Measurements from ENCODE around the gene NFIB. TPM values are rescaled to one million over a fixed set of nuclear protein-coding genes. Genes with fewer than 3 reads are reported as not detected.
A peak's percentile ranks its signal among the peaks of the same experiment; 100 is the strongest.

The NFIB gene
- total RNA-seq, 1 donor from 2014 or later: 99.4 TPM

DNA sequence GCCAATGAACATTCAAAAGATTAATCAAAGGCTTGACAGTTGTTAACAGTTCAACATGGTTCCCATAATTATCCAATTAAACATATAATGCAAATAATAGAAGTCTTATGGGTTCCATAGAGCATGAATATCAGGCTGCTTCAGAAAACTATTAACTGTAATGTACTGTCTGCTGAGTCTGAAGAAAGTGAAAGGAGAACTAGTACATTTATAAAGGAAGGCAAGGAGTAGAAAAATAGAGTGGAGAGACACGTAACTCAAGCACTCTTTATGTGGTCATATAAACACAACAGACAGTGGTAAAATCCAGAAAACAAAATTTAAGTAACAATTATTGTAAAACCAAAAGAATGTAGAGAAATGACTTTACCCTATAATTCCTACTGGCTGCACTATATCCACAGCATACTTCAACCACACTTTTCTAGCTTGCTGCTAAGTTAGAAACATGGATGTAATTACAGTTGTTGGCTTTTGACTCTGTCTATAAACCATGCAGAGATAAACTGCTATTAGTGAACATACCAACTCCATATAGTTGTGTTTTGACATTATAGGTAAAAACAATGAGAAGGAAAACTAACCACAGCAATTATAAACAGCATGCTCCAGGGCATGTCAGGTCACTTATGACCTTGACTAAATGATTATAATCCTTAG, 32.7 kb downstream of the NFIB start:
- Histone ChIP-seq H3K4me1 (peaks cover 13% of the 10 kb centered on the region), H3K9me3 (no peaks in the 10 kb centered on the region), H3K4me3 (no peak overlapping the region), H3K27ac (no peak overlapping the region), H3K27me3 (no peaks in the 10 kb centered on the region), H3K36me3 (no peaks in the 10 kb centered on the region)
- DNase-seq (no peak), ATAC-seq (no peak)
- intact Hi-C loops (cut with DNase I): no loop called here
- TF ChIP-seq, protein P1, sequence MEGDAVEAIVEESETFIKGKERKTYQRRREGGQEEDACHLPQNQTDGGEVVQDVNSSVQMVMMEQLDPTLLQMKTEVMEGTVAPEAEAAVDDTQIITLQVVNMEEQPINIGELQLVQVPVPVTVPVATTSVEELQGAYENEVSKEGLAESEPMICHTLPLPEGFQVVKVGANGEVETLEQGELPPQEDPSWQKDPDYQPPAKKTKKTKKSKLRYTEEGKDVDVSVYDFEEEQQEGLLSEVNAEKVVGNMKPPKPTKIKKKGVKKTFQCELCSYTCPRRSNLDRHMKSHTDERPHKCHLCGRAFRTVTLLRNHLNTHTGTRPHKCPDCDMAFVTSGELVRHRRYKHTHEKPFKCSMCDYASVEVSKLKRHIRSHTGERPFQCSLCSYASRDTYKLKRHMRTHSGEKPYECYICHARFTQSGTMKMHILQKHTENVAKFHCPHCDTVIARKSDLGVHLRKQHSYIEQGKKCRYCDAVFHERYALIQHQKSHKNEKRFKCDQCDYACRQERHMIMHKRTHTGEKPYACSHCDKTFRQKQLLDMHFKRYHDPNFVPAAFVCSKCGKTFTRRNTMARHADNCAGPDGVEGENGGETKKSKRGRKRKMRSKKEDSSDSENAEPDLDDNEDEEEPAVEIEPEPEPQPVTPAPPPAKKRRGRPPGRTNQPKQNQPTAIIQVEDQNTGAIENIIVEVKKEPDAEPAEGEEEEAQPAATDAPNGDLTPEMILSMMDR (IDR thresholded peaks at IDR 0.05): no peak

DNA sequence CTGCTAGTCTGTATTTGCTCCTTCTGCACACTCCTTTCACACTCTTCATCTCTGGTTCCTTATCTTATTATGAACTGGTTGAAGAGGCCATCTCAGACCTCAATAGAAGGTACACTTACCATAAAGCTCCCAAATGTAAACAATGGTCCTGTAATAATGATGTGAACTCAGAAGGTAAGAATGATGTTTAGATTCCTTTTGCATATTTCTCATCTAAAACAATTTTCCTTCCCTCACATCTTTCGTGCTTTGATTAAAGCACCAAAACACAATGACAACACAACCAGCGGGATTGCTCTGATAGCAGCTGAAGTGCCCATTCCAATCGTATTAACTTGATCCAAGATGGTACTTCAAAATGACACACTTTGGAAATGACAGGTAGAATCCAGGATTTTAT, 34.3 kb downstream of the NFIB start:
- ATAC-seq (no peak), DNase-seq (no peak)
- H3K27me3 ChIP-seq: no peaks in the 10 kb centered on the region
- H3K9me3 ChIP-seq: no peaks in the 10 kb centered on the region
- TF ChIP-seq, protein P1 (IDR thresholded peaks at IDR 0.05): no peak
- intact Hi-C loops (cut with DNase I): no loop called here
- no peak overlapping the region for H3K27ac ChIP-seq
- peaks cover 19% of the 10 kb centered on the region for H3K4me1 ChIP-seq
- H3K4me3 ChIP-seq: no peak overlapping the region
- no peaks in the 10 kb centered on the region for H3K36me3 ChIP-seq

DNA sequence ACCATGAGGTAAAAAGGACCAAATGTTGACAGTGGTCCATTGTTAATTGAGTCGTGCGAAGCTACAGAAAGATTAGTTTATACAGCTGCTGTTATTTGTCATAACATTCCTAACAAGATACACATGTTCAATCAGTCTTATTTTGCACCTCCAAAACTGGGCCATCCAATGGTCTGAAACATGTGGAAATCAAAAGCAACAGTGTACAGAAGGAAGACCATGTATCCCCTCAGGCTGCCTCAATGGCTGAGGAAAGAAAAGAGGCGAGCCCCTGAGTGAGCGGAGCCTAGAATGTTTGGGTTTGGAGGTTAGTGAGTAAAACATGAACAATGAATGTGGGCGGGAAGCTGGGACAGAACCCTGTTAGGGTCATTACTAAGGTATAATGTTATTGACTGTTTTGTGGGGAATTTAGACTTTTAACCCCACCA, 35.6 kb downstream of the NFIB start:
- DNase-seq (no peak), ATAC-seq (no peak)
- Histone ChIP-seq H3K4me1 (peaks cover 18% of the 10 kb centered on the region), H3K27ac (no peak overlapping the region), H3K36me3 (no peaks in the 10 kb centered on the region), H3K9me3 (no peaks in the 10 kb centered on the region), H3K27me3 (no peaks in the 10 kb centered on the region), H3K4me3 (no peak overlapping the region)
- intact Hi-C loops (cut with DNase I): no loop called here
- TF ChIP-seq, protein P1 (IDR thresholded peaks at IDR 0.05): no peak

DNA sequence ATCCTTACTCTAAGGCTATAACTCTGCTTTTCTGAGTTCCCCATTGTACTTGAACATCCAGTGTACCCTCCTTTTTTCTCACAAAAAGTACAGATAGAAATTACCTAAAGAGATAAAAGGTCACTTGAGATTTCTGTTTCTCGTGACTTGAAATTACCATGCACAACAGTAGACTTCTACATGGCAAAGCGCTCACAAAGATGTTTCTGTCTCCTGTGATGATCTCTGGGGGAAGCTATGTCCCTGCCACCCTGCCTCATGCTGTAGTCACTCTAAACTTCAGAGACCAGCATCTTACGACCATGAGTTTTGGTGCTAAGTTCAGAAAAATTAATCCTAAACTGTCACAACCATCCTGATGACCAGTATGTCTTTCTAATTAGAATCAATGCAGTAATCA, 36.2 kb downstream of the NFIB start:
- Histone ChIP-seq H3K27me3 (no peaks in the 10 kb centered on the region), H3K9me3 (no peaks in the 10 kb centered on the region), H3K27ac (no peak overlapping the region), H3K36me3 (no peaks in the 10 kb centered on the region), H3K4me1 (peaks cover 22% of the 10 kb centered on the region), H3K4me3 (no peak overlapping the region)
- TF ChIP-seq, protein P1 (IDR thresholded peaks at IDR 0.05): no peak
- ATAC-seq: no peak
- intact Hi-C loops (cut with DNase I): no loop called here
- no peak for DNase-seq

DNA sequence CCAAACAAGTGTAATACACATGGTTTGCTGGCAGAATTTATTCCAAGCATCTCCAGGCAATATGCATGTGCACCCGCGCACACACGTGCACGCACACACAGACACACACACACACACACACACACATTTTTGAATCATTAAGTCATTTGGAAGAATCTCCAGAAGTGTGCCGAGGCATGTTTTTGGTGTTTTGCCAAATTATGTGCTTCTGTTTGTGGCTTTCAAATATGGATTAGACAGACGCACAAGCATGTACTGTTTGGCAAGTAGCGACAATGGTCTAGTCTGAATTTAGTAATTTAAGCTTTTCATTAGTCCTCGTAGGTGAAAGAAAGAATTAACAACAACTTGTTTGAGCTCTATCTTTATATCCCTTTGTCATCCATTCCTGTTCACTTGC, 36.7 kb downstream of the NFIB start:
- no peak overlapping the region for H3K27ac ChIP-seq
- ATAC-seq: peak; percentile 60
- TF ChIP-seq, protein P1 (IDR thresholded peaks at IDR 0.05): no peak

DNA sequence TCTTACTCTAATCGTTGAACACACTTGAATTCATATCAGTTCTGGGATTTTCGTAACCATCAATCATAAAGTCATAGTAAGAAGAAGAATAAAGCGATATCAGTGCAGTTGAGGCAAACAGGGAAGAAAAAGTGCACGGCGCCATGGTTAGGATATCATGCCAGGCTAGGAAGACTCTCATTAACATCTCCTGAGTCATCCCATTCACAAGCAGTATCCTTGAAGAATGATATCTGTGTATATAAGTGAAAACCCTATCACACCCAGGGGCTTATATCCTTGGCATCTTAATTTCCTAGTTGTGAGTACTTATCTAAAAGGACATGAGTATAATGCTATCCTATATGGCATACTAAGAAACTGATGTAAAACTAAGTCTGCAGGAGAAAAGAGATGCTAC, 38.6 kb downstream of the NFIB start:
- no peak overlapping the region for H3K27ac ChIP-seq

More for the DNA sequence above, 36.7 kb downstream of the NFIB start:
- H3K4me3 ChIP-seq: no peak overlapping the region
- H3K9me3 ChIP-seq: no peaks in the 10 kb centered on the region
- H3K27me3 ChIP-seq: no peaks in the 10 kb centered on the region
- H3K36me3 ChIP-seq: no peaks in the 10 kb centered on the region
- H3K4me1 ChIP-seq: peaks cover 24% of the 10 kb centered on the region
- no peak for DNase-seq
- intact Hi-C loops (cut with DNase I): no loop called here

More for the DNA sequence above, 38.6 kb downstream of the NFIB start:
- peaks cover 24% of the 10 kb centered on the region for H3K4me1 ChIP-seq
- no peaks in the 10 kb centered on the region for H3K27me3 ChIP-seq
- TF ChIP-seq, protein P1 (IDR thresholded peaks at IDR 0.05): no peak
- intact Hi-C loops (cut with DNase I): no loop called here
- ATAC-seq (no peak), DNase-seq (no peak)
- no peak overlapping the region for H3K4me3 ChIP-seq
- H3K36me3 ChIP-seq: no peaks in the 10 kb centered on the region
- no peaks in the 10 kb centered on the region for H3K9me3 ChIP-seq
